HG03442 (cell line): ENCODE data around the gene TAF5.
"Not testable (repeated sequence)": the region's sequence is repeated elsewhere in the genome, so short reads cannot be mapped to it uniquely, and the experiment has no call there.

Experiments used
- ATAC-seq: cut with Tn5 transposase; IDR thresholded peaks from one replicate; pipeline ENCODE4 v1.9.1; 2021; ENCODE audit warnings: mild to moderate bottlenecking, moderate library complexity; ENCODE audit not compliant: unreplicated experiment

The TAF5 gene

DNA sequence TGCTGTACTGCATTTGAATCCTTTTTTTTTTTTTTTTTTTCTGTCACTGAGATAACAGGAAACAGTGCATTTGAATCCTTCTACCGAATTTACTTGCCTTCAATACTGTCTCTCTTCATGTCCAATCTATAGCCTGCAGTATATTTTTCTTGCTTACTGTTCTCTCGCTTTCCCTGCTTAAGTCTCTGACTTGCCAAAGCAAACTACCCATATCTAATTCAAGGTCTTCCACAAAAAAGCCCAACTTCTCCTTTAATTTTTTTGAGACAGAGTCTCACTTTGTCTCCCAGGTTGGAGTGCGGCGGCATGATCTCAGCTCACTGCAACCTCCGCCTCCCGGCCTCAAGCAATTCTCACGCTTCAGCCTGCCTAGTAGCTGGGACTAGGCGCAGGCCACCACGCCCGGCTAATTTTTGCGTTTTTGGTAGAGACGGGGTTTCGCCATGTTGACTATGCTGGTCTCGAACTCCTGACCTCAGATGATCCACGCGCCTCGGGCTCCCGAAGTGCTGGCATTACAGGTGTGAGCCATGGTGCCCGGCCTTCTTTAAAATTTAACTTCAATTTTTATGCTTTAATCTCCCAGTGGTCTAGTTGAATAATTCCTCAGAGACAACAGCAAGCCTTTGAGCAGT is 29.5 kb downstream of the TAF5 start:
- no peak for ATAC-seq

GRCh38 chr10:103413564-103413963 is 45.8 kb downstream of the TAF5 start:
- ATAC-seq: no peak

GRCh38 chr10:103415581-103415980 is 47.8 kb downstream of the TAF5 start:
- ATAC-seq: no peak

GRCh38 chr10:103416436-103417147 is 48.8 kb downstream of the TAF5 start:
- no peak for ATAC-seq

- not testable (repeated sequence) for ATAC-seq
These were observed 49.3 kb downstream of the TAF5 start for GRCh38 chr10:103417148-103417469.

- no peak for ATAC-seq
These were observed 49.8 kb downstream of the TAF5 start for GRCh38 chr10:103417601-103418000.

- no peak for ATAC-seq
These were observed 51.3 kb downstream of the TAF5 start for GRCh38 chr10:103419101-103419500.

GRCh38 chr10:103423748-103424147 is 56.0 kb downstream of the TAF5 start:
- ATAC-seq: no peak

DNA sequence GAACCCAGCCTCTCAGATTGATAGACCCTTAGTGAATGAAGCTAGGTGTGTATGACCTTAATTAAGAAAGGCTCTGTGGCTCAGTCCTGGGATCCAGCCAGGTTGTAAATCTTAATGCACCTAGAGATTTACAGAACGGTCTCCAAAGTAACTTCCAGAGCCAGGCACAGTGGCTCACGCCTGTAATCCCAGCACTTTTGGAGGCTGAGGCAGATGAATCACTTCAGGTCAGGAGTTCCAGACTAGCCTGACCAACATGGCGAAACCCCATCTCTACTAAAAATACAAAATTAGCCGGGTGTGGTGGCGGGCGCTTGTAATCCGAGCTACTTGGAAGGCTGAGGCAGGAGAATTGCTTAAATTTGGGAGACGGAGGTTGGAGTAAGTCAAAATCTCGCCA is 60.1 kb downstream of the TAF5 start:
- no peak for ATAC-seq

- ATAC-seq: no peak
These were observed 61.3 kb downstream of the TAF5 start for GRCh38 chr10:103428989-103429643.

GRCh38 chr10:103429647-103430046 is 61.9 kb downstream of the TAF5 start:
- ATAC-seq: no peak

DNA sequence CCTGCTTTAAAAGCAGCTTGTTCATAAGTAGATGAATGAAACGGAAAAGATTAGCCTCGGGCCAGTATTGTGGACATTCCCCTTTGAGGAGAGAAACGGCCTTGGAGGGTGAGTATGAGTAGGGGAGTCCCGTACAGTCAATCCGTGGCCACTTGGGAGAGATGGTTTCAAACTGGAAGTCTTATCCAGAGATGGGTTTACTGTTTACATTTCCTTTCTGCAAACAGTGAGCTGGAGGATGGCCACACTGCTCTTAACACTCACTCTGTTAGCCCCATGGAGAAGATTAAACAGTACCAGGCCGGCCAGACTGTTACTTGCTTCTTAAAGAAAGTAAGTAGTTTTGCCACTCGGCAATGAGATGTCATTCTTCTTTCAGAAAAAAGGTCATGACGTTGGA is 64.1 kb downstream of the TAF5 start:
- ATAC-seq: no peak

DNA sequence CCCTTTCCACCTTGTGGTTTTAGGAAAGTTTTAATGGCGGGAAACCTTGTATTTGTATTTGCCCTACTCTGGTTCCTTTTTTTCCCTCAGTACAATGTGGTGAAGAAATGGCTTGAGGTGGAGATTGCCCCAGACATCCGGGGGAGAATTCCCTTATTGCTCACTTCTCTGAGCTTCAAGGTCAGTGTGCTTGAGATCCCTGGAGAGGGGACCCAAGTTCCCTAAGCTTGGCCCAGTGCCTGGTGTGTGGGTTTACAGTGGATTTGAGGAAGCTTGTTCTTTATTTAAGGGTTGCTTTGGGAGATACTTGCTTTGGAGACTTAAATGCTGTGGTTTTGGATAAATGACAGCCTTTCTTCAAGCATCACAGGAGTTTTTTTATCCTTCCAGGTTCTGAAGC is 66.1 kb downstream of the TAF5 start:
- ATAC-seq: no peak
